Measurements from ENCODE around the gene NFILZ. TPM values are rescaled to one million over a fixed set of nuclear protein-coding genes. Genes with fewer than 3 reads are reported as not detected.
A peak's percentile ranks its signal among the peaks of the same experiment; 100 is the strongest.

The NFILZ gene
- total RNA-seq, 6 experiments from 2014 or later = not detected

DNA sequence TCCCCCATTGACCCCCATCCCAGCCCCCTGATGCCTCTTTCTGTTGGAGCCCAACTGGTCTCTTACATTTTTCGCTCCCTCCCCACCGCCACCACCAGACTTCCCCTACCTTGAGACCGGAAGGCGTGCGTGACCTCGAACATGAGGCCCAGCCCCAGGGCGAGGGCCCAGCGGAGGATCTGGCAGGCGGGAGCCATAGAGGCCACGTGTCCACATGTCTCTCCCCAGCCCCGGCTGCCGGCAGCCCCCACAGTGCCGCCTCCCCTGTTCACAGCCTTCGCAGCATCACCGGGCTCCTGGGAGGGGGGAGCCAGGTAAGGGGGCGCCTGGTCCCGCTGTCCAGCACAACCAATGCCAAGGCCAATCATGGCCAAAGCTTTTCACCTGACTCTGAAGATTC, 24.9 kb upstream of the NFILZ start:
- no peak for TF ChIP-seq POLR2A (IDR thresholded peaks at IDR 0.05)
- TF ChIP-seq, protein P1, sequence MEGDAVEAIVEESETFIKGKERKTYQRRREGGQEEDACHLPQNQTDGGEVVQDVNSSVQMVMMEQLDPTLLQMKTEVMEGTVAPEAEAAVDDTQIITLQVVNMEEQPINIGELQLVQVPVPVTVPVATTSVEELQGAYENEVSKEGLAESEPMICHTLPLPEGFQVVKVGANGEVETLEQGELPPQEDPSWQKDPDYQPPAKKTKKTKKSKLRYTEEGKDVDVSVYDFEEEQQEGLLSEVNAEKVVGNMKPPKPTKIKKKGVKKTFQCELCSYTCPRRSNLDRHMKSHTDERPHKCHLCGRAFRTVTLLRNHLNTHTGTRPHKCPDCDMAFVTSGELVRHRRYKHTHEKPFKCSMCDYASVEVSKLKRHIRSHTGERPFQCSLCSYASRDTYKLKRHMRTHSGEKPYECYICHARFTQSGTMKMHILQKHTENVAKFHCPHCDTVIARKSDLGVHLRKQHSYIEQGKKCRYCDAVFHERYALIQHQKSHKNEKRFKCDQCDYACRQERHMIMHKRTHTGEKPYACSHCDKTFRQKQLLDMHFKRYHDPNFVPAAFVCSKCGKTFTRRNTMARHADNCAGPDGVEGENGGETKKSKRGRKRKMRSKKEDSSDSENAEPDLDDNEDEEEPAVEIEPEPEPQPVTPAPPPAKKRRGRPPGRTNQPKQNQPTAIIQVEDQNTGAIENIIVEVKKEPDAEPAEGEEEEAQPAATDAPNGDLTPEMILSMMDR (IDR thresholded peaks at IDR 0.05) = no peak
- no peak overlapping the region for H3K27ac ChIP-seq
- peaks cover 0 to 15% (median 0%) of the 10 kb centered on the region in 4 donors for H3K4me1 ChIP-seq
- no peaks in the 10 kb centered on the region for H3K27me3 ChIP-seq
- 88% methylated on average over 6 of the region's 17 CpGs for WGBS (ENCODE audit: insufficient coverage, low coverage, low lambda C conversion rate, missing lambda C conversion rate)
- no peak overlapping the region for H3K4me3 ChIP-seq
- DNase-seq (no peak), ATAC-seq (no peak)
- intact Hi-C loops (cut with DNase I) = no loop called here
- H3K9me3 ChIP-seq = no peaks in the 10 kb centered on the region
- H3K36me3 ChIP-seq = no peaks in the 10 kb centered on the region

DNA sequence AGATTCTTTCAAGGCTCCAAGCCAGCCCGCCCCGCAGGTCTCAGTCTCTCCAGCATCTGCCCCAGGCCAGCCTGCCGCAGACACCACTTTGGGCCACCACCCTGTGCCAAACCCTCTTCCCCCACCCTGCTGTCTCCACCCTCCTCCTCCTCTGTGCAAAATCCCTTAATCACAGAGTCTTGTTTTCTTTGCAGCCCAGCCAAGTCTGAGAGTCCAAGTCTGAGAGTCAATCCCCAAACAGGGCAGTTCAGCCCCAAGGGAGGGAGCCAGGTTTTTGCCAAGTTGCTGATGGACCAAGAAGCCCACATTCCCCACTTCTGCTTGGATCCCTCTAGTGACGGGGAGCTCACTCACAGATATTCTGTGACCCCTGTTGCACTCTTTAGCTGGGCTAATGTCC, 23.0 kb upstream of the NFILZ start:
- ATAC-seq (peak in 3 of 4 donors; percentile 8 to 64 (median 26)), DNase-seq (peak in 1 of 3 donors; percentile 66)
- Histone ChIP-seq H3K4me3 (no peak overlapping the region), H3K9me3 (no peaks in the 10 kb centered on the region), H3K4me1 (peaks cover 0 to 5% (median 0%) of the 10 kb centered on the region in 4 donors), H3K27ac (no peak overlapping the region), H3K27me3 (no peaks in the 10 kb centered on the region), H3K36me3 (no peaks in the 10 kb centered on the region)
- 78% methylated on average over 4 of the region's 4 CpGs for WGBS (ENCODE audit: insufficient coverage, low coverage, low lambda C conversion rate, missing lambda C conversion rate)
- TF ChIP-seq, protein P1 (IDR thresholded peaks at IDR 0.05) = no peak
- no peak for TF ChIP-seq POLR2A (IDR thresholded peaks at IDR 0.05)
- intact Hi-C loops (cut with DNase I) = no loop called here

DNA sequence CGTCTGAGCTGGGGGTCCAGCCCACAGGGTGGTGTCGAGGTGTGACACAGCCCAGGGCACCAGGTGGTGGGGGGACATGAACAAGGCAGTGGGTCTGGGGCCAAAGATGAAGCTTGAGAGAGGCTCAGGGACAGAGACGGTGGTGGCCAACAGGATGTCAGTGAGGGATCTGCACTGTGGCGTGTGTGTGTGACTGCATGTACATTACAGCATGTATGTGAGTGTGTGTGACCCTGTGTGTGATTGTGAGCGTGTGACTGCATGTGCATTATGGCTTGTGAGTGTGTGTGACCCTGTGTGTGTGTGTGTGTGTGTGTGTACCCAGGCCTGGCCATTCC, 21.5 kb upstream of the NFILZ start:
- intact Hi-C loops (cut with DNase I) = no loop called here
- TF ChIP-seq, protein P1 (IDR thresholded peaks at IDR 0.05) = no peak
- no peak for TF ChIP-seq POLR2A (IDR thresholded peaks at IDR 0.05)
- peak overlapping the region in 2 of 3 donors; percentile 48 to 54 for H3K4me3 ChIP-seq

DNA sequence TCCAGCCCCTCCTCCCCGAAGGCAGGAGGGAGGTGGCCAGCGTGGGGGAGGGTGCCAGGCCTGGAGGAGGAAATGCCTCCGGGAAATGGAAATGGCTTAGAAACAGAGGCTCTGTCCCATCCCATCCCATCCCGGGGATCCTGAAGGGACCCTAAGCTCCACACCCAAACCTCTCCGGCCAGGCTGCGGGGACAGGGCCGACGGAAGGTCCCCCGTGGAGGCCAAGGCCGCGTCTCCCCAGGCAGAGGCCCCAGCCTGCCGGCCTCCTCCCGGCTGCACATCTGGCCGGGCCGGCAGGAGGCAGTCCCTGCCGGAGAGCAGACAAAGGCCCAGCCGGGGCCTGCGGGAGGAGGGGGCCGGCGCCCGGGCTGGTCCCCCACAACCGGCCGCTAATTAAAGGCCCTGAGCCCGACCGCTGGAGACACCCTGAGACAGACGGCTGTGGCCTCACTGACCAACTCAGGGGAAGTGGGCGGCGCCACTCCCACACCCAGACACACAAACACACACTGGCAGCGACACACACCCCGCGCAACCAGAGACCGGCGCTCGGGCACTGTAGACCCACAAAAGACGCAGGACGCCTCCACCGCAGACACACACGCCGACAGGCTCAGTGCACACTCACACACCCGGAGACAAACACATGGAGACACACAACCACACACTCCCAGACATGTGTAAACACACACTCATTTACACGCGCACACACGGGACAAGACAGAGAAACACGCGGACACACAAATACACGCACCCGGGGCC, 21.0 kb upstream of the NFILZ start:
- intact Hi-C loops (cut with DNase I) = no loop called here
- Histone ChIP-seq H3K36me3 (no peaks in the 10 kb centered on the region), H3K4me3 (peak overlapping the region; percentile 48 to 54 (median 54)), H3K27me3 (no peaks in the 10 kb centered on the region), H3K9me3 (no peaks in the 10 kb centered on the region), H3K4me1 (peaks cover 0 to 5% (median 0%) of the 10 kb centered on the region in 4 donors), H3K27ac (peak overlapping the region; percentile 57 to 84 (median 67))
- peak; percentile 59 to 70 (median 65) for ATAC-seq
- TF ChIP-seq, protein P1 (IDR thresholded peaks at IDR 0.05) = peak in 1 of 4 donors; percentile 8
- peak; percentile 46 for TF ChIP-seq POLR2A (IDR thresholded peaks at IDR 0.05)
- DNase-seq = peak; percentile 62 to 71 (median 68)
- WGBS (ENCODE audit: insufficient coverage, low coverage, low lambda C conversion rate, missing lambda C conversion rate) = 15% methylated on average over 9 of the region's 47 CpGs

More for the DNA sequence above, 21.5 kb upstream of the NFILZ start:
- 93% methylated on average over 2 of the region's 5 CpGs for WGBS (ENCODE audit: insufficient coverage, low coverage, low lambda C conversion rate, missing lambda C conversion rate)
- Histone ChIP-seq H3K9me3 (no peaks in the 10 kb centered on the region), H3K27me3 (no peaks in the 10 kb centered on the region), H3K27ac (peak overlapping the region in 1 of 3 donors; percentile 67), H3K36me3 (no peaks in the 10 kb centered on the region), H3K4me1 (peaks cover 0 to 5% (median 0%) of the 10 kb centered on the region in 4 donors)
- ATAC-seq (no peak), DNase-seq (no peak)
